CD14-positive monocyte (primary cell): ENCODE results near the gene YPEL3. TPM values are rescaled to one million over a fixed set of nuclear protein-coding genes. Genes with fewer than 3 reads are reported as not detected.

Experiments
- DNase-seq, 3 donors: peaks; one replicate each; pipeline ENCODE4 v3.0.0-alpha.2; 2011 to 2022
- H2AFZ ChIP-seq: 2 replicates; pipeline ENCODE4 v1.6.0; 2012; ENCODE audit warnings: mild to moderate bottlenecking, low read depth, low read length, inconsistent platforms; ENCODE audit not compliant: insufficient read depth, poor library complexity, severe bottlenecking
- H3K27ac ChIP-seq, 2 donors: 1 replicate in 1 of 2; 2 replicates in 1 of 2; pipeline ENCODE4 v1.5.1; 2012 to 2013; ENCODE audit warnings: low read length in 2 of 2, control low read depth in 1 of 2, inconsistent platforms in 1 of 2, low read depth in 1 of 2, mild to moderate bottlenecking in 1 of 2
- H3K27me3 ChIP-seq, 2 donors: one replicate each; pipeline versions ENCODE4 v1.6.0 to v1.6.1; 2011 to 2013; ENCODE audit warnings: low read length in 2 of 2; ENCODE audit not compliant: control insufficient read depth in 2 of 2, insufficient read depth in 2 of 2
- H3K36me3 ChIP-seq, 2 donors: replicated peaks in 1 of 2; 1 replicate in 1 of 2; 2 replicates in 1 of 2; pipeline versions ENCODE4 v1.5.1 to v1.6.1; 2012 to 2013; ENCODE audit warnings: low read length in 2 of 2, control low read depth in 1 of 2, inconsistent platforms in 1 of 2, mild to moderate bottlenecking in 1 of 2; ENCODE audit not compliant: insufficient read depth in 2 of 2, control insufficient read depth in 1 of 2
- H3K4me1 ChIP-seq, 2 donors: 1 replicate in 1 of 2; 2 replicates in 1 of 2; pipeline versions ENCODE4 v1.5.1 to v1.6.1; 2012 to 2013; ENCODE audit warnings: low read length in 2 of 2, control low read depth in 1 of 2, inconsistent platforms in 1 of 2, mild to moderate bottlenecking in 1 of 2, moderate library complexity in 1 of 2; ENCODE audit not compliant: insufficient read depth in 2 of 2, control insufficient read depth in 1 of 2
- H3K4me2 ChIP-seq: replicated peaks from 2 replicates; pipeline ENCODE3; 2012; ENCODE audit warnings: low read length, moderate library complexity, mild to moderate bottlenecking; ENCODE audit not compliant: poor library complexity, severe bottlenecking; ENCODE audit errors: extremely low read depth
- H3K4me3 ChIP-seq, 3 experiments: fragments of 200-600 bp in 1 of 3; sonication (generic) in 1 of 3; replicated peaks in 1 of 3; 1 replicate in 2 of 3; 2 replicates in 1 of 3; pipeline ENCODE4 v1.5.1; 2011 to 2013; ENCODE audit warnings: low read length in 3 of 3, mild to moderate bottlenecking in 3 of 3, control low read depth in 2 of 3, low read depth in 2 of 3, inconsistent platforms in 1 of 3, moderate library complexity in 1 of 3
- H3K79me2 ChIP-seq: 2 replicates; pipeline ENCODE4 v1.6.0; 2012; ENCODE audit warnings: mild to moderate bottlenecking, control low read depth, inconsistent platforms, low read length, moderate library complexity; ENCODE audit not compliant: insufficient read depth
- H3K9ac ChIP-seq: 2 replicates; pipeline ENCODE4 v1.6.0; 2017; ENCODE audit warnings: low read length, mild to moderate bottlenecking; ENCODE audit not compliant: insufficient read depth, poor library complexity, severe bottlenecking
- H3K9me3 ChIP-seq, 2 donors: replicated peaks in 1 of 2; 1 replicate in 1 of 2; 2 replicates in 1 of 2; pipeline versions ENCODE4 v1.5.1 to v1.6.1; 2012 to 2013; ENCODE audit warnings: low read length in 2 of 2, control low read depth in 1 of 2; ENCODE audit not compliant: control insufficient read depth in 1 of 2, insufficient read depth in 1 of 2
- H4K20me1 ChIP-seq: 2 replicates; pipeline ENCODE4 v1.6.0; 2012; ENCODE audit warnings: mild to moderate bottlenecking, low read length, control low read depth, moderate library complexity; ENCODE audit not compliant: insufficient read depth
- H3K27ac Mint-ChIP-seq, 7 donors: one replicate each; pipeline ENCODE4 v1.8.0; 2020; ENCODE audit warnings: mild to moderate bottlenecking in 7 of 7, mixed read lengths in 7 of 7, moderate library complexity in 6 of 7, inconsistent platforms in 2 of 7
- H3K27me3 Mint-ChIP-seq, 3 donors: one replicate each; pipeline ENCODE4 v1.8.0; 2021 to 2022; ENCODE audit warnings: low read depth in 3 of 3, mild to moderate bottlenecking in 3 of 3, mixed read lengths in 3 of 3, moderate library complexity in 3 of 3, inconsistent platforms in 1 of 3
- H3K36me3 Mint-ChIP-seq, 2 donors: one replicate each; pipeline ENCODE4 v1.8.0; 2020; ENCODE audit warnings: mixed read lengths in 2 of 2, inconsistent platforms in 1 of 2, mild to moderate bottlenecking in 1 of 2
- H3K4me1 Mint-ChIP-seq: one replicate; pipeline ENCODE4 v1.8.0; 2020; ENCODE audit warnings: mild to moderate bottlenecking, mixed read lengths
- H3K4me3 Mint-ChIP-seq, 2 donors: one replicate each; pipeline ENCODE4 v1.8.0; 2020; ENCODE audit warnings: mild to moderate bottlenecking in 2 of 2, mixed read lengths in 2 of 2, moderate library complexity in 1 of 2
- H3K9me3 Mint-ChIP-seq, 7 donors: one replicate each; pipeline ENCODE4 v1.8.0; 2020 to 2022; ENCODE audit warnings: mixed read lengths in 7 of 7, mild to moderate bottlenecking in 6 of 7, moderate library complexity in 6 of 7, inconsistent platforms in 2 of 7
- WGBS: methylation state at CpG from one replicate; pipeline ENCODE4 v1.1.5; 2013; ENCODE audit warnings: missing lambda C conversion rate; ENCODE audit not compliant: insufficient coverage; 5-methylcytosine and 5-hydroxymethylcytosine counted together
- intact Hi-C, 2 donors: fragments of 100-400 bp; cut with micrococcal nuclease; formaldehyde crosslinking; loops; one replicate each; pipeline versions ENCODE4 v1.15.0 to v1.15.1; 2023
- polyA plus RNA-seq, 3 donors: library from polyadenylated mRNA; depleted of rRNA in 1 of 3; unstranded in 2 of 3; stranded (reverse) in 1 of 3; fragments of 300-500 nt in 2 of 3; fragments of >200 nt in 1 of 3; fragmentation: Illumina TruSeq in 2 of 3; gene quantifications; 1 replicate in 2 of 3; 2 replicates in 1 of 3; pipeline ENCODE4 v1.2.3, GENCODE V29; 2012 to 2021
- TF ChIP-seq, protein P1 (sequence below): fragments of 200-600 bp; IDR thresholded peaks from one replicate; pipeline ENCODE4 v1.8.0; 2022; ENCODE audit warnings: antibody characterized with exemption, mild to moderate bottlenecking

YPEL3 gene
- polyA plus RNA-seq, 3 donors = 182 to 283 (median 235) TPM

- intact Hi-C loops = no loop called here
- TF ChIP-seq, protein P1, sequence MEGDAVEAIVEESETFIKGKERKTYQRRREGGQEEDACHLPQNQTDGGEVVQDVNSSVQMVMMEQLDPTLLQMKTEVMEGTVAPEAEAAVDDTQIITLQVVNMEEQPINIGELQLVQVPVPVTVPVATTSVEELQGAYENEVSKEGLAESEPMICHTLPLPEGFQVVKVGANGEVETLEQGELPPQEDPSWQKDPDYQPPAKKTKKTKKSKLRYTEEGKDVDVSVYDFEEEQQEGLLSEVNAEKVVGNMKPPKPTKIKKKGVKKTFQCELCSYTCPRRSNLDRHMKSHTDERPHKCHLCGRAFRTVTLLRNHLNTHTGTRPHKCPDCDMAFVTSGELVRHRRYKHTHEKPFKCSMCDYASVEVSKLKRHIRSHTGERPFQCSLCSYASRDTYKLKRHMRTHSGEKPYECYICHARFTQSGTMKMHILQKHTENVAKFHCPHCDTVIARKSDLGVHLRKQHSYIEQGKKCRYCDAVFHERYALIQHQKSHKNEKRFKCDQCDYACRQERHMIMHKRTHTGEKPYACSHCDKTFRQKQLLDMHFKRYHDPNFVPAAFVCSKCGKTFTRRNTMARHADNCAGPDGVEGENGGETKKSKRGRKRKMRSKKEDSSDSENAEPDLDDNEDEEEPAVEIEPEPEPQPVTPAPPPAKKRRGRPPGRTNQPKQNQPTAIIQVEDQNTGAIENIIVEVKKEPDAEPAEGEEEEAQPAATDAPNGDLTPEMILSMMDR = peak; percentile 8
- no peaks in the 10 kb centered on the region for H4K20me1 ChIP-seq
- H3K27me3 Mint-ChIP-seq = peaks cover 0 to 7% (median 0%) of the 10 kb centered on the region in 3 donors
- H2AFZ ChIP-seq = no peak overlapping the region
- no peaks in the 10 kb centered on the region for H3K9me3 ChIP-seq
- no peaks in the 10 kb centered on the region for H3K36me3 Mint-ChIP-seq
- no peaks in the 10 kb centered on the region for H3K36me3 ChIP-seq
- peaks cover 0 to 2% (median 0%) of the 10 kb centered on the region in 7 donors for H3K9me3 Mint-ChIP-seq
- H3K79me2 ChIP-seq = no peaks in the 10 kb centered on the region
- no peak overlapping the region for H3K9ac ChIP-seq
- no peak for DNase-seq
- peaks cover 54% of the 10 kb centered on the region for H3K4me1 Mint-ChIP-seq
- H3K4me3 ChIP-seq = no peak overlapping the region
- H3K4me1 ChIP-seq = peaks cover 44% of the 10 kb centered on the region in 2 donors
- no peaks in the 10 kb centered on the region for H3K27me3 ChIP-seq
- H3K27ac ChIP-seq = no peak overlapping the region
- no peak overlapping the region for H3K4me3 Mint-ChIP-seq
- WGBS = no CpG with 5 or more reads among the region's 2 CpGs
- no peak overlapping the region for H3K4me2 ChIP-seq
- no peak overlapping the region for H3K27ac Mint-ChIP-seq
Observed at GRCh38 chr16:30143347-30143702, 47.3 kb upstream of the YPEL3 start.

GRCh38 chr16:30142672-30143346, 46.8 kb upstream of the YPEL3 start:
- Mint-ChIP-seq H3K4me1 (peaks cover 55% of the 10 kb centered on the region), H3K4me3 (no peak overlapping the region)
- 90% methylated on average over 2 of the region's 13 CpGs for WGBS

More at GRCh38 chr16:30142672-30143346, 46.8 kb upstream of the YPEL3 start:
- Histone ChIP-seq H3K4me1 (peaks cover 44 to 45% of the 10 kb centered on the region in 2 donors), H3K79me2 (no peaks in the 10 kb centered on the region), H3K4me3 (no peak overlapping the region), H3K36me3 (no peaks in the 10 kb centered on the region), H3K9me3 (no peaks in the 10 kb centered on the region), H3K4me2 (no peak overlapping the region), H3K27ac (no peak overlapping the region), H3K9ac (no peak overlapping the region), H2AFZ (no peak overlapping the region), H4K20me1 (no peaks in the 10 kb centered on the region), H3K27me3 (no peaks in the 10 kb centered on the region)
- no peaks in the 10 kb centered on the region for H3K9me3 Mint-ChIP-seq
- peak overlapping the region in 1 of 7 donors; percentile 35 for H3K27ac Mint-ChIP-seq
- intact Hi-C loops = no loop called here
- H3K36me3 Mint-ChIP-seq = no peaks in the 10 kb centered on the region
- DNase-seq = peak in 2 of 3 donors; percentile 36 to 49
- TF ChIP-seq, protein P1 = peak; percentile 32
- peaks cover 0 to 7% (median 0%) of the 10 kb centered on the region in 3 donors for H3K27me3 Mint-ChIP-seq
